ENCODE data around the gene TMC1.

GRCh38 chr9:72823971-72824370, 302.6 kb downstream of the TMC1 start:
- TF ChIP-seq EP300 (IDR thresholded peaks at IDR 0.05; ENCODE audit: borderline replicate concordance in 1 of 2, low read depth in 2 of 2, low read length in 2 of 2) = no peak
- TF ChIP-seq CTCF (IDR thresholded peaks at IDR 0.05; ENCODE audit: control extremely low read depth in 1 of 3, insufficient read depth in 1 of 3, low read depth in 1 of 3, low read length in 3 of 3) = no peak
- TF ChIP-seq RAD21 (IDR thresholded peaks at IDR 0.05 in 1 of 2, conservative IDR thresholded peaks at IDR 0.05 in 1 of 2; ENCODE audit: low read depth in 2 of 2, low read length in 2 of 2) = no peak
- no peak for TF ChIP-seq FOSL1 (IDR thresholded peaks at IDR 0.05; ENCODE audit: insufficient read depth, low read depth, low read length)
- no peak for TF ChIP-seq BRCA1 (IDR thresholded peaks at IDR 0.05; ENCODE audit: low read depth, low read length)
- no peak for TF ChIP-seq YY1 (IDR thresholded peaks at IDR 0.05; ENCODE audit: low read depth, low read length)
- no peak for TF ChIP-seq POLR2A (IDR thresholded peaks at IDR 0.05; ENCODE audit: control extremely low read depth in 1 of 2, low read depth in 2 of 2, low read length in 2 of 2)

Measured in H1 (cell line).